GM20000 (cell line): ENCODE data around the gene P4HB.

Experiments
- DNase-seq: peaks from one replicate; pipeline ENCODE4 v3.0.0; 2012; ENCODE audit warnings: low spot score
- TF ChIP-seq, protein P1 (sequence below): IDR thresholded peaks from 2 replicates; pipeline ENCODE4 v1.5.1; 2012; ENCODE audit warnings: mild to moderate bottlenecking, control low read depth; ENCODE audit errors: extremely low read depth, missing control alignments

The P4HB gene

DNA sequence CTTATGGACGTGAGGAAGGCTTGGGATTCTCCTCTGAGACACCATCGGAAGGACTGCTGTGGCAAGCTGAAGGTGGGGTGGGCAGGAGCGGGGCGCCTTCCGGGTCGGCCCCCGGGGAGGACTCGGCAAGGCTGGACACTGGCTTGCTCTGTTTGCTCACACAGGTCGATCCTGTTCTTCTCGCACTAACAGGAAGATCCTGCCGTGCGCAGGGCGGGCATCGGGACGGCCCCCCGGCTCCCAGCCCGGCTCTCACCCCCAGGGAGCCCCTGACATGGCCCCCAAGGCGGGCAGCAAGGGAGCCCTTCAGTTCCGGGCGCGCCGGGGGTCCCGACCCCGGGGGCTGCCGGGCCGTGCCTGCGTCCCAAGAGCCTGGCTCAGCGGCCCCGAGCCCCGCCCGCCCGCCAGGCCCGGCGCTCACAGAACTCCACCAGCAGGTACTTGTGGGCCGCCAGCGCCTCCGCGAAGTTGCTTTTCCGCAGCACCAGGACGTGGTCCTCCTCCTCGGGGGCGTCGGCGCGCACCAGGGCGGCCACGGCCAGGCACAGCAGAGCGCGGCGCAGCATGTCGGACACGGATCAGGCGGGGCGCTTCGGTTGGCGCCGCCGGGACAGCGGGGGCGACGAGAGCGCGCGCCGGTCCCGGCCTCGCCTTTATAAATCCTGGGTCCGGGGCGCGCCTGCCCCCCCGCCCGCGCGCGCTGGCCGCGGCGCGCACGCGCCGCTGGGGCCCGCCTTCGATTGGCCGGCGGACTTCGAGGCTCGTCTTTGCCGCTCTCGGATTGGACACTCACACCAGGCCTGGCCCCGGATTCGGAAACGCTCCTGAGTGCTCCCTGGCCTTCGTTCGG lies at the start of gene P4HB:
Gene P4HB, minus strand, starts transcription at position 630 of the 850 bp plus-strand sequence. Its CDS starts 64 bp downstream, at position 566.
- TF ChIP-seq, protein P1, sequence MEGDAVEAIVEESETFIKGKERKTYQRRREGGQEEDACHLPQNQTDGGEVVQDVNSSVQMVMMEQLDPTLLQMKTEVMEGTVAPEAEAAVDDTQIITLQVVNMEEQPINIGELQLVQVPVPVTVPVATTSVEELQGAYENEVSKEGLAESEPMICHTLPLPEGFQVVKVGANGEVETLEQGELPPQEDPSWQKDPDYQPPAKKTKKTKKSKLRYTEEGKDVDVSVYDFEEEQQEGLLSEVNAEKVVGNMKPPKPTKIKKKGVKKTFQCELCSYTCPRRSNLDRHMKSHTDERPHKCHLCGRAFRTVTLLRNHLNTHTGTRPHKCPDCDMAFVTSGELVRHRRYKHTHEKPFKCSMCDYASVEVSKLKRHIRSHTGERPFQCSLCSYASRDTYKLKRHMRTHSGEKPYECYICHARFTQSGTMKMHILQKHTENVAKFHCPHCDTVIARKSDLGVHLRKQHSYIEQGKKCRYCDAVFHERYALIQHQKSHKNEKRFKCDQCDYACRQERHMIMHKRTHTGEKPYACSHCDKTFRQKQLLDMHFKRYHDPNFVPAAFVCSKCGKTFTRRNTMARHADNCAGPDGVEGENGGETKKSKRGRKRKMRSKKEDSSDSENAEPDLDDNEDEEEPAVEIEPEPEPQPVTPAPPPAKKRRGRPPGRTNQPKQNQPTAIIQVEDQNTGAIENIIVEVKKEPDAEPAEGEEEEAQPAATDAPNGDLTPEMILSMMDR = no peak
- DNase-seq = no peak

DNA sequence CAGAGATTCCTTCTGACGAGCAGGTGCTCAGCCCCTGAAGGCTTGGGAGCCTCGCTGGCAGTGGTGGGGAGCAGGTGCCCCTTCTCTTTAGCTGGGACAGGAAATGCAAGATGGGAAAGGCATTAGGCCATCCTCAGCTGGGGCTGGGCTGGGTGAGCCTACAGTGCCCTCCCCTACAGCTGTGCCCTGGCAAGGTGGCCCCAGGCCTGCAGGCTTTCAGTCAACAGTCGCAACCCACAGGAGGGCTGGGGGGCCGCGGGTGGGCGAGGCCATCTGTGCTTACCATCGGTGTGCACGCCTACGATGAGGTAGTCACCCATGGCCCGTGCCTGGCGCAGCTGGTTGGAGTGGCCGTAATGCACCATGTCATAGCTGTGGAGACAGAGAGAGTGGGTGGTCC lies 48.9 kb upstream of the P4HB start:
- TF ChIP-seq, protein P1 = no peak
- no peak for DNase-seq

DNA sequence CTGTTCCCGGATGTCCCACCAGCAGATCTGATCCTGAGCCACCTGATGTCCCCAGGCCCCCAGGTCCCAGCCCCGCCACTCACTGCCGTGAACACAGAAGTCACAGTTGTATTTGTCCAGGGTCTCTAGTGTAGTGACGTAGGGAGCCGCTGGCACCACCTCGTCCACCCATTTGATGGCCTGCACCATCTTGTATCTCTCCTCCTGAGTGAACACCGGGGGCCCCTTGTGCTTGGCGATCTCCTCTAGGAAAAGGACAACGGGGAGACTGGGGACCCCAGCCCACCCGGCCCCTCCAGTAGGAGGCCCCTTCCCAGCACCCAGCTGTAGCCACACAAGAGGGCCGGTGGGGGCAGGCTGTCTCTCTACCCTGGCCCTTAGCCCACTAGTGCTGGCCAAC lies 48.5 kb upstream of the P4HB start:
- TF ChIP-seq, protein P1 = no peak
- DNase-seq = no peak

DNA sequence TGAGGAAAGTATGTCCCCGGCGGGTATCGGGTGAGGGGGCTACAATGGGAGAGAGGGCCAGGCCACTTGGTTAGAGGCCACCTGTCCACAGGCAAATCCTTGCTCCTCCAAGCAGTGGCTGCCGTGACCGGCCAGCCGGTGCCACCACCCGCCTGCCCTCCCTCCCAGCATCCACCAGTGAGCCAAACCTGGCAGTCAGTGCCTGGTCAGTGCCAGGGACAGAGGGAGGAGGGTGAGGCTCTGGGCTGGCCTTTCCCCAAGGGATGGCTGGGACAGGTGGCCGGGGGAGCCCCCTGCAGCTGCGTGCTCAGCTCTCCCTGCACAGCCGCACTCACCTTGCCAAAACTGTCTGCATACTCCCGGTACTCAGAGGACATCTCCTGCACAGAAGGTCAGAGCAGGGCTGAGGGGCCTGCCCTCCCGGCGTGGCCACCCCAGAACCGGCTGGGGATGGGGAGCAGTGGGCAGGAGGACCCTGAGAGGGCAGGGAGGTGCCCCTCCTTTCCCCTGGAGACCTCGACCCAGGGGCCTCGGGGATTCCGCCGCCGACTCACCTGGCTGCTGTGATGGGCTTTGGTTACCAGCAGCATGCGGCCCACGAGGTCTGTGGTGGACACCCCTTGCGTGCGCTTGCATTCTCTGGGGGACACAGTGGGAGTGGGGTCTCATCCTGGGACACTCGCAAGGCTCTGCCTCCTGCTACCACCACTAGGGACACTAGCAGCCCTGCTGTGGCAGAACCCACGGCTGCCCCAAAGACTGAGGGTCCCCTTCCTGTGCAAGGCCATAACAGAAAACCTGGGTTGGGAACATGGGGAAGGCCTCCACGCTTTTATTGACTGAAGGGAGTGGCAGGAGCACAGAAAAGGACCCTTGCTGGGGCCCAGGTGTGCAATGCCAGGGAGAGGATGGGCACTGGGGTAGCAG lies 47.1 kb upstream of the P4HB start:
- TF ChIP-seq, protein P1 = no peak
- no peak for DNase-seq

DNA sequence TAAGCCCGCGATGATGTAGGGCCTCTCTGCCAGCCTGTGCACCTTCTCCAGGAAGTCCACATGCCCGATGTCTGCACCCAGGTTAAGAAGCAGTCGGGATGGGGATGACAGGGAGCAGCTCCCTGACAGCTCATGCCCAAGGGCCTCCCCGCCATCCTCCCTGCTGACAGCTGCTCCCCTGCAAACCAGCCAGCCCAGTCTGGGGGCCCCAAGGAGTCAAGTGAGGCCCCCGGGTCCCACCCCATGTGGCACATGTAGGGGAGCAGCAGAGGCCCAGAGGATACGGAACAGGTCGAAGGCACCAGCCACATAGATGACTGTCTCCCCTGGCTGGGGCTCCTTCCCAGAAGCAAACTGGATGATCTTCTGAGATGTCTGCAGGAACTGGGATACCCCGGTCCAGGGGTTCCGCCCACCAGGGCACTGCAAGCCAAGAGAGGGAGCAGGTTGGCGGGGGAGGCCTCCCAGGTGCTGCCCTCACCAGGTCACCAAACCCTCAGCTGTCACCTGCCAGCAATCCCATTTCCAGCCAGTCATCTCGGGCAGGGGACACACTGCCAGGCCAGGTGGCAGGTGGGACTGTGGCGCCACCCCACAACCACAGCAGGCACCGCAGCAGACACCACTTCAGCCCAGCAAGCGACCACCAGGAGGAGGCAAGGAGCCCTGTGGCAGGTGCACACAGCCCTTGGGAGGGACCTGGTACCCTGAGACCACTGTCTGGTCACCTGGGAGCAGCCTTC lies 46.3 kb upstream of the P4HB start:
- TF ChIP-seq, protein P1 = no peak
- DNase-seq = no peak

- TF ChIP-seq, protein P1 = no peak
These were observed 45.7 kb upstream of the P4HB start for GRCh38 chr17:81905993-81906392.

DNA sequence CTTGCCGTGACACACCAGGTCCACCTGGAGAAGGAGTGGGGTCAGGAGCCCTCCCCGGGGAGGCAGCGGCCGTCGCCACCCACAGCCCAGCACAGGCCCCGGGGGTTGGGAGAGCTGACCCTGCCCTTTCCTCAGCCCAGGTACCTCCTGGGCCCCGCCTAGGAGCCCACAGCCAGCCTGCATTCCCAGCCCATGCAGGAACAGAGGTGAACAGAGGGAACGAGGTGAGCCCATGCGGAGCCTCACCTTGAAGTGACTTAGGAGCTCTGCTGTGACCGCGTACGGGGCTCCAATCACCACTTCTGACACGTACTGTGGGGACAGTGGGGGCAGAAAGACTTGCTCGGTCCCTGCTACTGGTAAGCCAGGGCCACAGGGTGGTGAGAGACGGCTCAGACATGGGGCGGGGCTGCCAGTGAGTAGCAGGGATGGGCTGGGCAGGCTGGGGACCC lies 45.1 kb upstream of the P4HB start:
- DNase-seq = no peak
- TF ChIP-seq, protein P1 = no peak

More at GRCh38 chr17:81905993-81906392, 45.7 kb upstream of the P4HB start:
- no peak for DNase-seq
